Activated CD4-positive, CD25-positive, alpha-beta regulatory T cell treated with anti-CD3 and anti-CD28 coated beads, Interleukin-2, amount 50 U/mL, for 16 hours (primary cell): ENCODE results near the gene UROC1.
"Not testable (repeated sequence)": the region's sequence is repeated elsewhere in the genome, so short reads cannot be mapped to it uniquely, and the experiment has no call there.

ENCODE experiments used
- DNase-seq: peaks from one replicate; pipeline ENCODE4 v3.0.0-alpha.2; 2020; ENCODE audit warnings: low read depth, low spot score

Gene UROC1

GRCh38 chr3:126547721-126548120 lies 30.1 kb upstream of the UROC1 start:
- DNase-seq, result no peak

GRCh38 chr3:126546549-126547239 lies 29.1 kb upstream of the UROC1 start:
- DNase-seq, result no peak

- DNase-seq, result no peak
These were observed 28.4 kb upstream of the UROC1 start for GRCh38 chr3:126546013-126546412.

GRCh38 chr3:126545544-126545943 lies 28.0 kb upstream of the UROC1 start:
- no peak for DNase-seq

GRCh38 chr3:126544596-126545281 lies 27.2 kb upstream of the UROC1 start:
- DNase-seq, result no peak

- no peak for DNase-seq
These were observed 26.0 kb upstream of the UROC1 start for GRCh38 chr3:126543457-126544061.

- no peak for DNase-seq
These were observed 25.0 kb upstream of the UROC1 start for GRCh38 chr3:126542340-126543241.

GRCh38 chr3:126541628-126542339 lies 24.2 kb upstream of the UROC1 start:
- no peak for DNase-seq

GRCh38 chr3:126540951-126541627 lies 23.5 kb upstream of the UROC1 start:
- no peak for DNase-seq

GRCh38 chr3:126540342-126540849 lies 22.8 kb upstream of the UROC1 start:
- no peak for DNase-seq

GRCh38 chr3:126539558-126540250 lies 22.1 kb upstream of the UROC1 start:
- DNase-seq, result no peak

GRCh38 chr3:126538966-126539365 lies 21.4 kb upstream of the UROC1 start:
- DNase-seq, result no peak

GRCh38 chr3:126538316-126538715 lies 20.7 kb upstream of the UROC1 start:
- DNase-seq, result no peak

GRCh38 chr3:126537730-126538281 lies 20.2 kb upstream of the UROC1 start:
- DNase-seq, result no peak

- no peak for DNase-seq
These were observed 19.6 kb upstream of the UROC1 start for GRCh38 chr3:126537116-126537729.

- no peak for DNase-seq
These were observed 18.6 kb upstream of the UROC1 start for GRCh38 chr3:126536126-126536525.

- no peak for DNase-seq
These were observed 18.1 kb upstream of the UROC1 start for GRCh38 chr3:126535636-126536035.

- DNase-seq, result not testable (repeated sequence)
These were observed 17.1 kb upstream of the UROC1 start for GRCh38 chr3:126534716-126535115.

GRCh38 chr3:126533506-126533905 lies 15.9 kb upstream of the UROC1 start:
- DNase-seq, result no peak
